OCI-LY7 (cell line): ENCODE data around the gene FDX2.

ENCODE experiments used
- CTCF ChIP-seq: fragments of 200-600 bp; sonication (generic); conservative IDR thresholded peaks from 2 replicates; pipeline ENCODE4 v1.5.1; 2014; ENCODE audit warnings: mild to moderate bottlenecking, antibody characterized with exemption, low read length, moderate library complexity, mixed read lengths
- EZH2phosphoT487 ChIP-seq: fragments of 200-600 bp; sonication (generic); IDR thresholded peaks from 2 replicates; pipeline ENCODE4 v1.6.1; 2018; ENCODE audit warnings: low read depth, borderline replicate concordance, mild to moderate bottlenecking, mixed run types, antibody characterized with exemption, low read length, moderate library complexity, mixed read lengths

GRCh38 chr19:10333758-10334587 lies 18.2 kb upstream of the FDX2 start:
- TF ChIP-seq CTCF (no peak), EZH2phosphoT487 (no peak)
